ENCODE results near the gene ACAP2. TPM values are rescaled to one million over a fixed set of nuclear protein-coding genes. Genes with fewer than 3 reads are reported as not detected.

The ACAP2 gene
- total and polyA plus RNA-seq, 12 donors: 4.5 to 54.3 (median 29.8) TPM

DNA sequence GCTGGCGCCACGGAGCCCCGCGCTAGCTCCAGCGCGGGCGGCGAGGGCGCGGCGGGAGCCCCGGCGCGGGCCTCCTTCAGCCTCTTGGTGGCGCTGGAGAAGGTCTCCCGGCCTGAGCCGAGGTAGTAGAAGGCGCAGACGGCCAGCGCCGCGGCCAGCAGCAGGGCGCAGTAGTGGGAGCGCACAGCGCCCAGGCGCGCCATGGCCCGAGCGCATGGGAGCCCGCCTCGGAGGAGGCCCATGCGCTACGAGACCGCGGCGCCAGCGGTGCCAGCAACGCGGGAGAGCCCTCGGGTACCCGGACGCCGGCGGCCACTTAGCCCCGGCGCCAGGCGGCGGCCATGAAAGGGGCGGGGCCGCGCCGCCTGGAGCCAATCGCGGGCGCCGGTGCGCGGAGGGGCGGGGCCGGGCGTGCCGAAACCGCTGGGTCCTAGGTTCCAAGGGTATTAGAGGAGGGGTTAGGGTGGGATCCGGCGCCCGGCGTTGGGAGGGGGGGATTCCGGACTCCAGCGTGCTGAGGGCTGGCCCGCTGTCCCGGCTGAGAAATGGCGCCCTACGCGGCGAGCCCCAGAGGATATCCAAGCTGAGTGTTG is 171.9 kb downstream of the ACAP2 start, which contains the start of gene XXYLT1:
XXYLT1 (minus strand) TSS at position 343 of the 593 bp plus-strand sequence; CDS start at position 242, 101 bp downstream.
- Histone ChIP-seq H3K4me3 (peak within 1 kb of the TSS; percentile 57 to 81 (median 68)), H3K9me3 (replicated peaks in 1 of 3) (no peaks in the 10 kb centered on the region), H3K4me1 (replicated peaks in 1 of 2) (peaks cover 9 to 22% of the 10 kb centered on the region in 2 donors), H3K36me3 (replicated peaks in 1 of 2) (peaks cover 0 to 6% of the 10 kb centered on the region in 2 donors), H3K27ac (peak within 1 kb of the TSS; percentile 50 to 87 (median 71)), H3K27me3 (no peaks in the 10 kb centered on the region)
- intact Hi-C loops (cut with DNase I): loop anchor here in 1 of 2 donors (2.0 kb wide), 1 partner anchor 256 kb away; no protein-coding TSS in a partner anchor
- 0 to 2% (median 0%) methylated on average over 4 to 75 of the region's 75 CpGs for WGBS, 4 donors
- DNase-seq: peak; percentile 84 to 93 (median 89)
- TF ChIP-seq POLR2A (IDR thresholded peaks at IDR 0.05): peak in 1 of 2 donors; percentile 49
- TF ChIP-seq, protein P1, sequence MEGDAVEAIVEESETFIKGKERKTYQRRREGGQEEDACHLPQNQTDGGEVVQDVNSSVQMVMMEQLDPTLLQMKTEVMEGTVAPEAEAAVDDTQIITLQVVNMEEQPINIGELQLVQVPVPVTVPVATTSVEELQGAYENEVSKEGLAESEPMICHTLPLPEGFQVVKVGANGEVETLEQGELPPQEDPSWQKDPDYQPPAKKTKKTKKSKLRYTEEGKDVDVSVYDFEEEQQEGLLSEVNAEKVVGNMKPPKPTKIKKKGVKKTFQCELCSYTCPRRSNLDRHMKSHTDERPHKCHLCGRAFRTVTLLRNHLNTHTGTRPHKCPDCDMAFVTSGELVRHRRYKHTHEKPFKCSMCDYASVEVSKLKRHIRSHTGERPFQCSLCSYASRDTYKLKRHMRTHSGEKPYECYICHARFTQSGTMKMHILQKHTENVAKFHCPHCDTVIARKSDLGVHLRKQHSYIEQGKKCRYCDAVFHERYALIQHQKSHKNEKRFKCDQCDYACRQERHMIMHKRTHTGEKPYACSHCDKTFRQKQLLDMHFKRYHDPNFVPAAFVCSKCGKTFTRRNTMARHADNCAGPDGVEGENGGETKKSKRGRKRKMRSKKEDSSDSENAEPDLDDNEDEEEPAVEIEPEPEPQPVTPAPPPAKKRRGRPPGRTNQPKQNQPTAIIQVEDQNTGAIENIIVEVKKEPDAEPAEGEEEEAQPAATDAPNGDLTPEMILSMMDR (IDR thresholded peaks at IDR 0.05): peak in 4 of 6 experiments; percentile 13 to 64 (median 57)

DNA sequence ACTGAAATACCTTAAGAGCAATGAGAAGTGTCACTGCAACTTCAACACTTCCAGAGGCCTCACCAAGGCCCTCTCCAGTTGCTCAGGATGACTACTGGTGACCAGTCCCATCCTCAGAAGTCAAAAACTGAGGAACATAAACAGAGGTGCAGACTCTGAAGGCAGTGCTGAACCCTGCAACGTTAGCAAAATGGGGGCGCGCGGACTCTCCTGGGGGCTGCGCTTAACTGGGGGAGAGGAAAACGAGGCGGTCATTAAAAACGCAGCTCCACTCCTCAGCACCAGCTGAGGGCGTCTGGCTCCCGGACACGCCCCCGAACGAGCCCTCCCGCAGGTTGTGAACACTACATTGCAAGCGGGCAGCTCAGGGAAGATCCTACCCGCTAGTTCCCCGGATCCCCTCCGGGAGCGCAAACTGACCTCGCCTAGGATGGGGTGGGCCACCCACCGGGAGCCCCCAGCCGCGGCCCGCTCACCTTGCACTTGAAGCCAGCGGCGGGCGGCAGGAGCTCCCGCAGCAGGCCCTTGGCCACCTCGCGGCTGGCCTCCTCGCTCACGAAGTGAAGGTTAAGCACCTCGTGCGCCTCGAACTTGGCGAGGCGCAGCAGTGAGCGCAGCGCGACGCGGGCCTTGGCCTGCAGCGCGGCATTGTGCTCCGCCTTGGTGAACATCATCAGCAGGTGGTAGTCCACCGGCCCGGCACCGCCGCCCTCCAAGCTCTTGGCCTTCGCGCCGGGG is 172.6 kb downstream of the ACAP2 start:
- peak in 4 of 7 donors; percentile 30 to 45 (median 42) for DNase-seq
- Histone ChIP-seq H3K27me3 (no peaks in the 10 kb centered on the region), H3K4me3 (peak overlapping the region; percentile 57 to 81 (median 68)), H3K27ac (peak overlapping the region in 4 of 5 donors; percentile 61 to 87 (median 78)), H3K36me3 (replicated peaks in 1 of 2) (peaks cover 0 to 6% of the 10 kb centered on the region in 2 donors), H3K9me3 (replicated peaks in 1 of 3) (no peaks in the 10 kb centered on the region), H3K4me1 (replicated peaks in 1 of 2) (peaks cover 9 to 22% of the 10 kb centered on the region in 2 donors)
- WGBS, 4 donors: 1 to 4% (median 2%) methylated on average over 10 to 52 of the region's 52 CpGs
- intact Hi-C loops (cut with DNase I): loop anchor here in 1 of 2 donors (2.0 kb wide), 1 partner anchor 257 kb away; no protein-coding TSS in a partner anchor
- TF ChIP-seq POLR2A (IDR thresholded peaks at IDR 0.05): no peak
- TF ChIP-seq, protein P1 (IDR thresholded peaks at IDR 0.05): peak in 1 of 6 experiments; percentile 5

- intact Hi-C loops (cut with DNase I): loop anchor here in 1 of 2 donors (2.0 kb wide), 1 partner anchor 257 kb away; no protein-coding TSS in a partner anchor
- Histone ChIP-seq H3K9me3 (replicated peaks in 1 of 3) (no peaks in the 10 kb centered on the region), H3K4me1 (replicated peaks in 1 of 2) (peaks cover 9 to 22% of the 10 kb centered on the region in 2 donors), H3K36me3 (replicated peaks in 1 of 2) (peaks cover 0 to 6% of the 10 kb centered on the region in 2 donors), H3K4me3 (peak overlapping the region in 1 of 4 donors; percentile 81), H3K27me3 (no peaks in the 10 kb centered on the region), H3K27ac (peak overlapping the region in 1 of 5 donors; percentile 84)
- DNase-seq: no peak
- TF ChIP-seq, protein P1 (IDR thresholded peaks at IDR 0.05): no peak
- no peak for TF ChIP-seq POLR2A (IDR thresholded peaks at IDR 0.05)
- WGBS, 4 donors: 75 to 78% (median 76%) methylated on average over 4 to 5 of the region's 5 CpGs
These were observed 173.3 kb downstream of the ACAP2 start for GRCh38 chr3:195269375-195270078.
